Neutrophil (primary cell): ENCODE data around the gene INO80D.
"Not testable (repeated sequence)": the region's sequence is repeated elsewhere in the genome, so short reads cannot be mapped to it uniquely, and the experiment has no call there.

Source experiments
- H3K27ac ChIP-seq: fragments of 200-600 bp; sonication (generic); 2 replicates; pipeline ENCODE4 v1.5.1; 2016; ENCODE audit warnings: mild to moderate bottlenecking, moderate library complexity
- H3K27me3 ChIP-seq: fragments of 200-600 bp; sonication (generic); 2 replicates; pipeline ENCODE4 v1.6.0; 2016; ENCODE audit warnings: mild to moderate bottlenecking
- H3K36me3 ChIP-seq: fragments of 200-600 bp; sonication (generic); 2 replicates; pipeline ENCODE4 v1.5.1; 2017
- H3K4me1 ChIP-seq, 2 experiments: fragments of 200-600 bp in 1 of 2; sonication (generic) in 1 of 2; 1 replicate in 1 of 2; 2 replicates in 1 of 2; pipeline versions ENCODE4 v1.5.1 to v1.6.1; 2013 to 2016; ENCODE audit warnings: low read depth in 1 of 2, low read length in 1 of 2, mild to moderate bottlenecking in 1 of 2, moderate library complexity in 1 of 2; ENCODE audit not compliant: control insufficient read depth in 1 of 2, insufficient read depth in 1 of 2
- H3K4me3 ChIP-seq, 2 experiments: fragments of 200-600 bp in 1 of 2; sonication (generic) in 1 of 2; 1 replicate in 1 of 2; 2 replicates in 1 of 2; pipeline ENCODE4 v1.5.1; 2013 to 2016; ENCODE audit warnings: low read depth in 1 of 2, low read length in 1 of 2, mild to moderate bottlenecking in 1 of 2, moderate library complexity in 1 of 2
- H3K9me3 ChIP-seq: fragments of 200-600 bp; sonication (generic); 2 replicates; pipeline ENCODE4 v1.5.1; 2016
- TF ChIP-seq, protein P1 (sequence below): fragments of 200-600 bp; sonication (generic); IDR thresholded peaks from 2 replicates; pipeline ENCODE4 v1.5.1; 2016; ENCODE audit warnings: antibody characterized with exemption

INO80D gene, protein sequence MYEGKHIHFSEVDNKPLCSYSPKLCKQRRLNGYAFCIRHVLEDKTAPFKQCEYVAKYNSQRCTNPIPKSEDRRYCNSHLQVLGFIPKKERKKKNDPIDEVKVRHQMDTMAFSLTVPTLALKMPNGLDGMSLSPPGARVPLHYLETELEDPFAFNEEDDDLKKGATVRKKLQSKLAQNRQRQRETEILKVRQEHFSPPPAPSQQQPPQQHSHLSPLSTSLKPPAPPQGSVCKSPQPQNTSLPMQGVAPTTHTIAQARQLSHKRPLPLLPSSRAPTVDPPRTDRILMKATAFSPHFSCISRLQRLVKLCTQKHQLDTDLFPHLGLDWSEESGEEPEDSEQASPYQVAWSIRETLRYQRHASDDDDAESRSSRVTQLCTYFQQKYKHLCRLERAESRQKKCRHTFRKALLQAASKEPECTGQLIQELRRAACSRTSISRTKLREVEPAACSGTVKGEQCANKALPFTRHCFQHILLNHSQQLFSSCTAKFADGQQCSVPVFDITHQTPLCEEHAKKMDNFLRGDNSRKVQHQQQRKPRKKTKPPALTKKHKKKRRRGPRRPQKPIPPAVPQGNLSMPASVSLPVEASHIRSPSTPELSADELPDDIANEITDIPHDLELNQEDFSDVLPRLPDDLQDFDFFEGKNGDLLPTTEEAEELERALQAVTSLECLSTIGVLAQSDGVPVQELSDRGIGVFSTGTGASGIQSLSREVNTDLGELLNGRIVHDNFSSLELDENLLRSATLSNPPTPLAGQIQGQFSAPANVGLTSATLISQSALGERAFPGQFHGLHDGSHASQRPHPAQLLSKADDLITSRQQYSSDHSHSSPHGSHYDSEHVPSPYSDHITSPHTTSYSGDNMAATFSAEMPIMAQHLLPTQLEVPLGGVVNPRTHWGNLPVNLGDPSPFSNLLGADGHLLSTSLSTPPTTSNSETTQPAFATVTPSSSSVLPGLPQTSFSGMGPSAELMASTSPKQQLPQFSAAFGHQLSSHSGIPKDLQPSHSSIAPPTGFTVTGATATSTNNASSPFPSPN

DNA sequence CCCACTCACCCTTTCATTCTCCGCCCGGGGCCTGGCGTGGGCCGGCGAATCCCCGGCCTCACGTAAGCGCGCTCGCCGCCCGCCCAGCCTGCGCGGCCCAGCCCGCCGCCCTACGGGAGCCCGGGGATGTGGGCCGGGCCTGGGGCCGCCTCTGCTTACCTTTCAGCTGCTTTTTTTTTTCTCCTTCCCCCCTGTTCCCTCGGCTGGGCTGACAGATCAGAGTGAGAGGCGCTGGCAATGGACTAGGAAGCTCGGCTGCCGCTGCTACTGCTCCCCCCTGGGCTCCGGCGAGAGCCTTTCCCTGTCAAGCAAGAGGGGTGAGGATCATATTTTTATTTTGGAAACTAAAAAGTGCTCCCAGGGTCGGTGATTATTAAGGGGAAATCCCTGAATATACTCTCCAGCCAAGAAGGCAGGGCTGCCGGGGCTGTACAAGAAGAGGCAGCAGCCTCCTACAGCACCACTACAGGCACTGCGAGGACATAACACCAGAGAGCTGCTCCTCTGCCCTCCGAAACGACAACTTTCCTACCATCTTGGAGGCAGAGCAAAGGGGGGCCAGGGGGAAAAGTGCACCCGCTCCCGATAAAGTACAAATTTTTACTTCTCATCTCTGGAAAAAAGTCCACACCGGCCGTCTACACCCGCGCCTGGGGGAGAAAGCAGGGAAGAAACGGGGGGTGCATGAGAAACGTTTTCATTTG, at the start of gene INO80D:
Gene INO80D (minus strand): TSS at position 433 of the 704 bp plus-strand sequence. CDS start 23,158 bp downstream, outside the sequence.
- TF ChIP-seq, protein P1, sequence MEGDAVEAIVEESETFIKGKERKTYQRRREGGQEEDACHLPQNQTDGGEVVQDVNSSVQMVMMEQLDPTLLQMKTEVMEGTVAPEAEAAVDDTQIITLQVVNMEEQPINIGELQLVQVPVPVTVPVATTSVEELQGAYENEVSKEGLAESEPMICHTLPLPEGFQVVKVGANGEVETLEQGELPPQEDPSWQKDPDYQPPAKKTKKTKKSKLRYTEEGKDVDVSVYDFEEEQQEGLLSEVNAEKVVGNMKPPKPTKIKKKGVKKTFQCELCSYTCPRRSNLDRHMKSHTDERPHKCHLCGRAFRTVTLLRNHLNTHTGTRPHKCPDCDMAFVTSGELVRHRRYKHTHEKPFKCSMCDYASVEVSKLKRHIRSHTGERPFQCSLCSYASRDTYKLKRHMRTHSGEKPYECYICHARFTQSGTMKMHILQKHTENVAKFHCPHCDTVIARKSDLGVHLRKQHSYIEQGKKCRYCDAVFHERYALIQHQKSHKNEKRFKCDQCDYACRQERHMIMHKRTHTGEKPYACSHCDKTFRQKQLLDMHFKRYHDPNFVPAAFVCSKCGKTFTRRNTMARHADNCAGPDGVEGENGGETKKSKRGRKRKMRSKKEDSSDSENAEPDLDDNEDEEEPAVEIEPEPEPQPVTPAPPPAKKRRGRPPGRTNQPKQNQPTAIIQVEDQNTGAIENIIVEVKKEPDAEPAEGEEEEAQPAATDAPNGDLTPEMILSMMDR: peak; percentile 77
- Histone ChIP-seq H3K4me3 (peak within 1 kb of the TSS; percentile 85 to 86), H3K27ac (peak within 1 kb of the TSS; percentile 98), H3K36me3 (no peaks in the 10 kb centered on the region), H3K27me3 (no peaks in the 10 kb centered on the region), H3K4me1 (peaks cover 34 to 37% of the 10 kb centered on the region in 2 experiments), H3K9me3 (no peaks in the 10 kb centered on the region)

DNA sequence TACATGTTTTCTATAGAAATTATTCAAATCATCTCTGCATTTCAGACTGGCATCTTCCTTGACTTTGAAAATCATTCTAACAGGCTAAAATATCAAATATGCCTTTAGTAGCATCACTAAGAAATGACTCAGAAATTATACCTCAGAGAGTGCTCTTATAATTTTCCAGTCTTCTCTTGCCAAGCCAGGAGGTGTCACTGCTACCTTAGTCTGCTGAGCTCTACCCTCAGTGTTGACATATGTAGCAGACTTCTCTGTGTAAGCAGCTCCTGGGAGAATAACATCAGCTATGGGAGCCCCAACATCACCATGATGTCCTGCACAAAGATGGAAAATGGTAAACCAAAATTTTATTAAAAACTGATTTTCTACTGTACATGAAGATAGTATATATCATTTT, 41.7 kb upstream of the INO80D start:
- H3K27ac ChIP-seq: no peak overlapping the region
- TF ChIP-seq, protein P1: no peak

DNA sequence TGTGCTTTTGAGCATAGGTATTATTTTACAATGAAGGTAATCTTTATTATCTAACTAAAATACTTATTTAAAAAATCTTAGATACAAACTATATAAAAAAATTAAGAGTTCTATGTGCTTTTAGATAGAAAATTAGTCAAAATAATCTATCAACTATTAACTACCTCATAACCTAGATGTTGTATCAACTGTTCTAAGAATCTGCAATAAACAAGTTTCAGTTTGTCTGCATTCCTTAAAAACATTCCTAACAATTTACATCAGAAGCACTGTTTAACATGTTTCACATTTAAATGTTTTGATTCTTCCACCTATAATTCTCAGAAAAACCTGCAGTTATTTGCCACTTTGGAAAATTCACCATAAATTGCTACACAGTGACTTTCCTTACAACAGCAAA, 39.9 kb upstream of the INO80D start:
- TF ChIP-seq, protein P1: no peak
- H3K9me3 ChIP-seq: no peaks in the 10 kb centered on the region
- H3K27me3 ChIP-seq: no peaks in the 10 kb centered on the region
- H3K27ac ChIP-seq: no peak overlapping the region
- H3K4me1 ChIP-seq: no peaks in the 10 kb centered on the region
- H3K36me3 ChIP-seq: peaks cover 92% of the 10 kb centered on the region
- no peak overlapping the region for H3K4me3 ChIP-seq

More for the DNA sequence above, 41.7 kb upstream of the INO80D start:
- Histone ChIP-seq H3K9me3 (no peaks in the 10 kb centered on the region), H3K4me1 (no peaks in the 10 kb centered on the region), H3K36me3 (peaks cover 92% of the 10 kb centered on the region), H3K27me3 (no peaks in the 10 kb centered on the region), H3K4me3 (no peak overlapping the region)

DNA sequence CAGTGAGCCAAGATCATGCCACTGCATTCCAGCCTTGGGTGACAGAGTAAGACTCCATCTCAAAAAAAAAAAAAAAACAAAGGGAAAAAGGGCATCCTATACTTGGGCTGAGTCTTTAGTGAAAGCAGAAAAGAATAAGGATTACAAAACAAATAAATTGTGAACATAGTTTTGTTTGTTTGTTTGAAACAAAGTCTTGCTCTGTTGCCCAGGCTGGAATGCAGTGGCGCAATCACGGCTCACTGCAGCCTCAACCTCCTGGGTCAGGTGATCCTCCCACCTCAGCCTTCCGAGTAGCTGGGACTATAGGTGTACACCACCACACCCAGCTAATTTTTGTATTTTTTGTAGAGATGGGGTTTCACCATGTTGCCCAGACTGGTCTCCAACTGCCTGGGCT, 36.6 kb upstream of the INO80D start:
- peaks cover 74% of the 10 kb centered on the region for H3K36me3 ChIP-seq
- not testable (repeated sequence) for H3K4me1 ChIP-seq, H3K9me3 ChIP-seq, H3K4me3 ChIP-seq, H3K27ac ChIP-seq, H3K27me3 ChIP-seq

DNA sequence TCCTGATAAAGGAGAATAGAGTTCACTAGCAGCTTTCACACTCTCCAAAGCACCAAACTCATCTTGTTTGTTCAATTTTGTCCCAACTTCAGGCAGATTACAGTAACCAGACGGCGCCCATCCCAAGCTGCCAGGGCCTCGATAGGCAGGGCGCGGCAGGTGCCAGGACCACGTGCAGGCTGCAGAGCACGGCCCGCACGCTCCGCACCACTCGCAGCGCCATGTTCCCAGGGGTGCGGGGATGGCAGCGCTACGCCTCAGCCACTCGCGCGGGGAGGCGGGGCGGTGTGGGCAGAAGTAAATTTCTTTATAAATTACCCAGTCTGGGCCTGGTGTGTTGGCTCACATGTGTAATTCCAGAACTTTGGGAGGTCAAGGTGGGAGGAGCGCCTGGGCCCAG, 30.3 kb upstream of the INO80D start:
- no peak overlapping the region for H3K27ac ChIP-seq
- H3K4me1 ChIP-seq: no peaks in the 10 kb centered on the region
- no peaks in the 10 kb centered on the region for H3K27me3 ChIP-seq
- no peaks in the 10 kb centered on the region for H3K9me3 ChIP-seq
- H3K4me3 ChIP-seq: no peak overlapping the region
- H3K36me3 ChIP-seq: peaks cover 33% of the 10 kb centered on the region
- TF ChIP-seq, protein P1: no peak
